Endothelial cell of umbilical vein (primary cell): ENCODE measurements around the gene CHMP4B. TPM values are rescaled to one million over a fixed set of nuclear protein-coding genes. Genes with fewer than 3 reads are reported as not detected.

Experiments used
- BruUV-seq: library from RNA; stranded (reverse); fragments of 400-500 nt; replicated peaks from 2 replicates; lab custom pipeline; 2021; lab: Mats Ljungman, UMichigan
- CTCF ChIA-PET: fragments of 300-600, 350-600 bp; sonication (Branson Sonifier 250); formaldehyde crosslinking; loops from one replicate; lab custom pipeline; 2021; ENCODE audit warnings: antibody characterized with exemption, inconsistent platforms; lab: Charles Lee
- POLR2A ChIA-PET: fragments of 300-600, 350-600 bp; sonication (Branson Sonifier 250); formaldehyde crosslinking; loops from one replicate; lab custom pipeline; 2021; ENCODE audit warnings: antibody characterized with exemption, inconsistent platforms; lab: Charles Lee
- DNase-seq: peaks from one replicate; pipeline ENCODE4 v3.0.0-alpha.2; 2011; ENCODE audit warnings: low read depth, low spot score
- FAIRE-seq: peaks from 2 replicates; lab custom pipeline; 2011; peaks lifted over from hg19 to GRCh38; lab: Jason Lieb, UNC
- H2AFZ ChIP-seq: 2 replicates; pipeline ENCODE4 v1.6.0; 2012; ENCODE audit warnings: low read depth, low read length, control low read depth, inconsistent platforms
- H3K27ac ChIP-seq: 2 replicates; pipeline ENCODE4 v1.5.1; 2011; ENCODE audit warnings: low read depth, mild to moderate bottlenecking, control low read depth, low read length, moderate library complexity; ENCODE audit not compliant: insufficient read depth
- H3K27me3 ChIP-seq, 2 experiments: 2 replicates each; pipeline versions ENCODE4 v1.6.0 to v1.6.1; 2011; ENCODE audit warnings: low read length in 2 of 2, mixed read lengths in 1 of 2; ENCODE audit not compliant: control insufficient read depth in 2 of 2, insufficient read depth in 2 of 2
- H3K36me3 ChIP-seq, 2 experiments: 2 replicates in 1 of 2; 3 replicates in 1 of 2; pipeline ENCODE4 v1.5.1; 2011; ENCODE audit warnings: low read length in 2 of 2, mild to moderate bottlenecking in 1 of 2, moderate library complexity in 1 of 2; ENCODE audit not compliant: control insufficient read depth in 2 of 2, insufficient read depth in 2 of 2; ENCODE audit errors: extremely low read depth in 1 of 2
- H3K4me1 ChIP-seq: 3 replicates; pipeline ENCODE4 v1.5.1; 2011; ENCODE audit warnings: mild to moderate bottlenecking, low read length; ENCODE audit not compliant: control insufficient read depth, insufficient read depth; ENCODE audit errors: extremely low read depth
- H3K4me2 ChIP-seq: 2 replicates; pipeline ENCODE4 v1.6.1; 2011; ENCODE audit warnings: low read length, control low read depth, mixed read lengths; ENCODE audit not compliant: insufficient read depth
- H3K4me3 ChIP-seq, 3 experiments: fragments of 200-600 bp in 1 of 3; sonication (generic), shearing (Covaris generic) in 1 of 3; replicated peaks in 1 of 3; 2 replicates each; pipeline ENCODE4 v1.5.1; 2011 to 2016; ENCODE audit warnings: control low read depth in 3 of 3, low read length in 3 of 3, mild to moderate bottlenecking in 2 of 3, inconsistent platforms in 1 of 3, low read depth in 1 of 3, moderate library complexity in 1 of 3; ENCODE audit not compliant: insufficient read depth in 1 of 3
- H3K79me2 ChIP-seq: 2 replicates; pipeline ENCODE4 v1.6.0; 2012; ENCODE audit warnings: low read length, inconsistent platforms; ENCODE audit not compliant: control insufficient read depth, insufficient read depth
- H3K9ac ChIP-seq: replicated peaks from 2 replicates; pipeline ENCODE3; 2011; ENCODE audit warnings: low read length, control low read depth; ENCODE audit not compliant: insufficient read depth; ENCODE audit errors: extremely low read depth
- H3K9me1 ChIP-seq: replicated peaks from 3 replicates; pipeline ENCODE4 v1.6.0; 2011; ENCODE audit warnings: mild to moderate bottlenecking, low read length; ENCODE audit not compliant: control insufficient read depth, insufficient read depth; ENCODE audit errors: extremely low read depth
- H3K9me3 ChIP-seq: replicated peaks from 2 replicates; pipeline ENCODE4 v1.5.1; 2012; ENCODE audit warnings: low read length, inconsistent platforms; ENCODE audit not compliant: control insufficient read depth, insufficient read depth
- H4K20me1 ChIP-seq: replicated peaks from 2 replicates; pipeline ENCODE3; 2011; ENCODE audit warnings: mild to moderate bottlenecking, low read length; ENCODE audit not compliant: control insufficient read depth, insufficient read depth; ENCODE audit errors: extremely low read depth
- CTCF ChIP-seq, 2 donors: IDR thresholded peaks; 1 replicate in 1 of 2; 2 replicates in 1 of 2; pipeline ENCODE4 v1.5.1; 2011; ENCODE audit warnings: low read length in 2 of 2, mild to moderate bottlenecking in 2 of 2, moderate library complexity in 2 of 2, control low read depth in 1 of 2, inconsistent platforms in 1 of 2, low read depth in 1 of 2; ENCODE audit not compliant: insufficient read depth in 1 of 2; ENCODE audit errors: extremely low read depth in 1 of 2
- EZH2 ChIP-seq: IDR thresholded peaks from 2 replicates; pipeline ENCODE4 v1.6.1; 2012; ENCODE audit warnings: borderline replicate concordance, low read depth, mild to moderate bottlenecking, moderate library complexity, low read length, inconsistent platforms; ENCODE audit not compliant: severe bottlenecking
- FOS ChIP-seq: IDR thresholded peaks from 2 replicates; pipeline ENCODE4 v1.6.1; 2011; ENCODE audit warnings: mild to moderate bottlenecking, low read length, moderate library complexity, borderline replicate concordance; ENCODE audit not compliant: insufficient read depth
- GATA2 ChIP-seq: IDR thresholded peaks from 2 replicates; pipeline ENCODE4 v1.7.0; 2011; ENCODE audit warnings: low read depth, mild to moderate bottlenecking, moderate library complexity, mixed read lengths, low read length; ENCODE audit not compliant: insufficient read length, insufficient read depth
- JUN ChIP-seq: IDR thresholded peaks from 2 replicates; pipeline ENCODE4 v1.6.1; 2011; ENCODE audit warnings: borderline replicate concordance, low read depth; ENCODE audit not compliant: insufficient read length, insufficient read depth
- MAX ChIP-seq: IDR thresholded peaks from 2 replicates; pipeline ENCODE4 v1.6.1; 2011; ENCODE audit not compliant: insufficient read depth, insufficient read length
- MYC ChIP-seq: IDR thresholded peaks from one replicate; pipeline ENCODE4 v1.6.1; 2011; ENCODE audit warnings: mild to moderate bottlenecking, low read depth, low read length
- POLR2A ChIP-seq: IDR thresholded peaks from 2 replicates; pipeline ENCODE4 v1.6.1; 2012; ENCODE audit warnings: low read depth, mild to moderate bottlenecking, control low read depth, low read length
- POLR2AphosphoS5 ChIP-seq: IDR thresholded peaks from 2 replicates; pipeline ENCODE4 v1.6.1; 2012; ENCODE audit warnings: low read depth, mild to moderate bottlenecking, control low read depth, low read length, moderate library complexity; ENCODE audit not compliant: insufficient read depth
- dilution Hi-C: fragments of 300-500 bp; cut with MboI; formaldehyde crosslinking; loops from one replicate; pipeline ENCODE4 v1.15.0; 2019; ENCODE audit warnings: low sequenced_read_pairs; ENCODE audit not compliant: extremely low pct_ligation_motif_present
- intact Hi-C: fragments of 100-400 bp; cut with micrococcal nuclease; formaldehyde crosslinking; loops from one replicate; pipeline ENCODE4 v1.10.0; 2022
- polyA plus RNA-seq, 4 experiments: library from polyadenylated mRNA; depleted of rRNA in 3 of 4; stranded (reverse) in 3 of 4; unstranded in 1 of 4; fragments of >200 nt; gene quantifications; 2 replicates each; pipeline versions ENCODE4 v1.2.1 to v1.2.3, GENCODE V29; 2011 to 2012; ENCODE audit warnings: missing spikeins in 1 of 4
- total RNA-seq: library from RNA; stranded (reverse); gene quantifications from 2 replicates; pipeline ENCODE4 v1.2.3, GENCODE V29; 2021

Gene CHMP4B
- total and polyA plus RNA-seq, 2 donors (not counting 3 experiments of a cell fraction or from before 2014, with no cell fraction given): 64.7 to 112 TPM

GRCh38 chr20:33878583-33878982 lies 67.4 kb downstream of the CHMP4B start:
- Histone ChIP-seq H3K4me1 (no peaks in the 10 kb centered on the region), H3K27ac (no peak overlapping the region), H3K36me3 (no peaks in the 10 kb centered on the region), H3K79me2 (no peaks in the 10 kb centered on the region), H3K9ac (no peak overlapping the region), H3K9me1 (no peaks in the 10 kb centered on the region), H2AFZ (no peak overlapping the region), H3K4me3 (no peak overlapping the region), H4K20me1 (no peaks in the 10 kb centered on the region), H3K27me3 (no peaks in the 10 kb centered on the region), H3K4me2 (no peak overlapping the region), H3K9me3 (no peaks in the 10 kb centered on the region)
- no TSS peak for BruUV-seq
- TF ChIP-seq GATA2 (no peak), MYC (no peak), POLR2AphosphoS5 (no peak), JUN (no peak)
- DNase-seq (no peak), FAIRE-seq (no peak)
- dilution Hi-C loops (no loop called here), intact Hi-C loops (no loop called here)
- ChIA-PET POLR2A (no interaction called here), CTCF (interaction anchor here (1.2 to 1.9 kb wide), 3 partner anchors 16 to 107 kb away, joined by 3 to 6 read pairs (median 4); no protein-coding TSS in a partner anchor)

- H2AFZ ChIP-seq: no peak overlapping the region
- no TSS peak for BruUV-seq
- H3K4me1 ChIP-seq: no peaks in the 10 kb centered on the region
- no peak overlapping the region for H3K4me2 ChIP-seq
- no peaks in the 10 kb centered on the region for H3K9me3 ChIP-seq
- dilution Hi-C loops: no loop called here
- no peaks in the 10 kb centered on the region for H3K27me3 ChIP-seq
- H3K36me3 ChIP-seq: no peaks in the 10 kb centered on the region
- no peak overlapping the region for H3K4me3 ChIP-seq
- intact Hi-C loops: no loop called here
- no peaks in the 10 kb centered on the region for H3K9me1 ChIP-seq
- H3K79me2 ChIP-seq: no peaks in the 10 kb centered on the region
- FAIRE-seq (no peak), DNase-seq (no peak)
- ChIA-PET POLR2A (no interaction called here), CTCF (no interaction called here)
- H3K27ac ChIP-seq: no peak overlapping the region
- TF ChIP-seq POLR2AphosphoS5 (no peak), POLR2A (no peak), FOS (no peak), EZH2 (no peak), GATA2 (no peak), JUN (no peak), MYC (no peak), MAX (no peak), CTCF (IDR thresholded peaks at IDR 0.05; ENCODE audit: extremely low read depth in 1 of 2, insufficient read depth in 1 of 2, low read depth in 1 of 2, low read length in 2 of 2) (no peak)
- no peak overlapping the region for H3K9ac ChIP-seq
- no peaks in the 10 kb centered on the region for H4K20me1 ChIP-seq
Measured at GRCh38 chr20:33880396-33880795, 69.2 kb downstream of the CHMP4B start.
